Heart left ventricle (tissue), 16 donors: ENCODE measurements around the gene GALNT18. TPM values are rescaled to one million over a fixed set of nuclear protein-coding genes. Genes with fewer than 3 reads are reported as not detected.

Source experiments
- ATAC-seq, 4 donors: fragments of 200-7000 bp; cut with Tn5 transposase; one replicate each; pipeline ENCODE4 v1.9.1; 2020 to 2022; ENCODE audit warnings: moderate library complexity in 4 of 4, mild to moderate bottlenecking in 3 of 4, moderate number of reproducible peaks in 1 of 4
- DNase-seq, 5 donors: peaks; one replicate each; pipeline ENCODE4 v3.0.0-alpha.2; 2020
- H3K27ac ChIP-seq, 12 donors: fragments of 200-600 bp; sonication (generic) in 4 of 12; one replicate each; pipeline versions ENCODE4 v1.5.0 to v1.8.0; 2016 to 2022; ENCODE audit warnings: mild to moderate bottlenecking in 2 of 12
- H3K27me3 ChIP-seq, 9 donors: fragments of 200-600 bp; sonication (generic) in 2 of 9; one replicate each; pipeline versions ENCODE4 v1.5.1 to v1.8.0; 2016 to 2022; ENCODE audit warnings: mild to moderate bottlenecking in 3 of 9
- H3K36me3 ChIP-seq, 9 donors: fragments of 200-600 bp; sonication (generic) in 2 of 9; one replicate each; pipeline versions ENCODE4 v1.5.0 to v1.8.0; 2018 to 2022; ENCODE audit warnings: mild to moderate bottlenecking in 2 of 9
- H3K4me1 ChIP-seq, 12 donors: fragments of 200-600 bp; sonication (generic) in 4 of 12; one replicate each; pipeline versions ENCODE4 v1.5.0 to v1.8.0; 2016 to 2022; ENCODE audit warnings: mild to moderate bottlenecking in 3 of 12
- H3K4me3 ChIP-seq, 12 donors: fragments of 200-600 bp; sonication (generic) in 4 of 12; one replicate each; pipeline versions ENCODE4 v1.5.0 to v1.8.0; 2017 to 2022; ENCODE audit warnings: mild to moderate bottlenecking in 9 of 12, moderate library complexity in 4 of 12
- H3K9me3 ChIP-seq, 12 donors: fragments of 200-600 bp; sonication (generic) in 4 of 12; one replicate each; pipeline versions ENCODE4 v1.5.0 to v1.8.0; 2016 to 2022; ENCODE audit warnings: mild to moderate bottlenecking in 1 of 12
- CTCF ChIP-seq, 12 donors: fragments of 200-600 bp; sonication (generic) in 4 of 12; IDR thresholded peaks; one replicate each; pipeline versions ENCODE4 v1.5.0 to v1.8.0; 2018 to 2022; ENCODE audit warnings: antibody characterized with exemption in 12 of 12, mild to moderate bottlenecking in 5 of 12
- POLR2A ChIP-seq, 2 donors: fragments of 450-650 bp; IDR thresholded peaks; one replicate each; pipeline ENCODE4 v1.6.1; 2017; ENCODE audit warnings: antibody characterized with exemption in 2 of 2, mild to moderate bottlenecking in 2 of 2, moderate library complexity in 2 of 2
- WGBS, 4 donors: extraction: QIAGEN DNeasy Blood & Tissue Kit in 2 of 4; methylation state at CpG; one replicate each; pipeline versions ENCODE4 v1.1.5 to v1.1.7; 2013 to 2018; 5-methylcytosine and 5-hydroxymethylcytosine counted together
- intact Hi-C, 10 donors: fragments of 100-400 bp; cut with DNase I; formaldehyde crosslinking; loops; one replicate each; pipeline versions ENCODE4 v1.11.1 to v1.14.2; 2022
- polyA plus RNA-seq, 2 donors: library from polyadenylated mRNA; stranded (reverse); fragments of 200-250 nt; gene quantifications; one replicate each; pipeline ENCODE4 v1.2.3, GENCODE V29; 2013
- total RNA-seq, 9 donors: library from RNA; depleted of rRNA in 2 of 9; stranded (reverse); fragments of >200 nt in 2 of 9; fragmentation: NEBNext Ultra II Directional in 3 of 9; extraction: Animal tissue kit (Norgen Biotek cat#: 25700) in 3 of 9; gene quantifications; one replicate each; pipeline versions ENCODE4 v1.1.0 to v1.2.4, GENCODE V29; 2016 to 2023
- donor health status: ischemic (EF 13 %, LVEDD 7.1; RV severe dilation, severe dysfunction).
- donor health status: healthy with polysubstance abuse.
- donor health status: DM: no; HTN: yes; CAD: no.
- donor health status: DM: no; HTN: no; CAD: no.
- donor health status: ischemic (EF 25% LVEDD 6.9; RV normal size, moderate dysfunction).
- donor health status: ischemic (EF 25% LVEDD 5.7; RV mildly dilated, moderate dysfunction).
- donor health status: healthy.
- donor health status: DM: yes; HTN: yes; CAD: no.
- donor health status: ischemic (EF 35%, LVEDD 5.7; RV mildly dilated, moderate dysfunction).
- donor health status: nonischemic (EF 11% LVEDD 7.7; RV severe dilation, severe dysfunction).
- donor health status: DM: yes; HTN: yes; CAD: no.
- donor health status: PGD.
- donor health status: ischemic (EF 29% LVEDD 5.4; RV normal size, mild dysfunction).
- donor health status: nonischemic (EF 23%, LVEDD 6.1; RV moderate dilation, normal function).

The GALNT18 gene
- total and polyA plus RNA-seq, 11 donors = 9.0 to 31.8 (median 17.3) TPM

GRCh38 chr11:11622340-11622706 is 518 bp upstream of the GALNT18 start:
- Histone ChIP-seq H3K9me3 (no peaks in the 10 kb centered on the region), H3K4me3 (peak overlapping the region in 10 of 12 donors; percentile 50 to 85 (median 76)), H3K27me3 (peaks cover 0 to 26% (median 0%) of the 10 kb centered on the region in 9 donors), H3K27ac (peak overlapping the region in 10 of 12 donors; percentile 7 to 86 (median 68)), H3K4me1 (peaks cover 0 to 42% (median 12%) of the 10 kb centered on the region in 12 donors), H3K36me3 (no peaks in the 10 kb centered on the region)
- DNase-seq = peak in 1 of 5 donors; percentile 20
- 22 to 30% (median 24%) methylated on average over 11 to 12 of the region's 12 CpGs for WGBS, 4 donors
- no peak for ATAC-seq
- intact Hi-C loops = loop anchor here (5.0 to 10.0 kb wide), 14 partner anchors 55 to 598 kb away; no protein-coding TSS in a partner anchor
- TF ChIP-seq POLR2A (IDR thresholded peaks at IDR 0.05) = no peak
- no peak for TF ChIP-seq CTCF (IDR thresholded peaks at IDR 0.05)

DNA sequence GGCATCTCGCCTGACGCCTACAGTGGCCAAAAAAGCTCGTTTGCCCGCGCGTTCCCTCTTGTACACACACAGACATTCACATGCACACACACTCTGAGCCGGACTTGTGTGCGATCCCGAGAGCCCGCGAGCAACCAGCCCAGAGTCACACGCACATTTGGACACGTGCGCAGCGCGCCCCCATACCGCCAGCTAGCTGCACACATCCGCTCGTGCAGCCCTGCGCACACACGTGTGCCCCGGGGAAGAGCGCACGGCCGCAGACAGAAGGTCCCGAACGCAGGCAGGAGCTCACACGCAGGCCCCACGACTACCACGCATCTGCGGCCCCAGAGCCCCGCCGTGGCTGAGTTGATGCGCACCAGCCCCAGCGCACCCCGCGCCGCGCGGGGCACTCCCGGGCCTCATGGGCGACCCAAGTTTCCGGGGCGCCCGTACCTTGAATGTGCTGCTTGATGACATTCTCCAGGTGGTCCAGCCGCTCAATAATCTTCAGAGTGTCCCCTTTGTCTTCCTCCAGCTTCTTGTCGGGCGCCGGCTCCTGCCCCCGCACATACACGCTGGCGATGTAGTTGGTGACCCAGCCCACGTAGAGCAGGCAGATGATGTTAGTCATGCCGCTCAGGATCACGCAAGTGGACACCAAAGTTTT is 758 bp downstream of the GALNT18 start:
- Histone ChIP-seq H3K27ac (peak overlapping the region; percentile 62 to 86 (median 79)), H3K27me3 (peaks cover 0 to 26% (median 0%) of the 10 kb centered on the region in 9 donors), H3K36me3 (no peaks in the 10 kb centered on the region), H3K4me1 (peaks cover 0 to 42% (median 12%) of the 10 kb centered on the region in 12 donors), H3K4me3 (peak overlapping the region; percentile 46 to 85 (median 73)), H3K9me3 (no peaks in the 10 kb centered on the region)
- WGBS, 4 donors = 0 to 1% (median 0%) methylated on average over 23 to 55 of the region's 55 CpGs
- TF ChIP-seq POLR2A (IDR thresholded peaks at IDR 0.05) (no peak), CTCF (IDR thresholded peaks at IDR 0.05) (peak in 5 of 12 donors; percentile 19 to 51 (median 40))
- ATAC-seq = peak; percentile 21 to 37 (median 34)
- intact Hi-C loops = loop anchor here (2.0 to 10.0 kb wide), 16 partner anchors 54 to 596 kb away; no protein-coding TSS in a partner anchor
- DNase-seq = peak; percentile 45 to 64 (median 58)

DNA sequence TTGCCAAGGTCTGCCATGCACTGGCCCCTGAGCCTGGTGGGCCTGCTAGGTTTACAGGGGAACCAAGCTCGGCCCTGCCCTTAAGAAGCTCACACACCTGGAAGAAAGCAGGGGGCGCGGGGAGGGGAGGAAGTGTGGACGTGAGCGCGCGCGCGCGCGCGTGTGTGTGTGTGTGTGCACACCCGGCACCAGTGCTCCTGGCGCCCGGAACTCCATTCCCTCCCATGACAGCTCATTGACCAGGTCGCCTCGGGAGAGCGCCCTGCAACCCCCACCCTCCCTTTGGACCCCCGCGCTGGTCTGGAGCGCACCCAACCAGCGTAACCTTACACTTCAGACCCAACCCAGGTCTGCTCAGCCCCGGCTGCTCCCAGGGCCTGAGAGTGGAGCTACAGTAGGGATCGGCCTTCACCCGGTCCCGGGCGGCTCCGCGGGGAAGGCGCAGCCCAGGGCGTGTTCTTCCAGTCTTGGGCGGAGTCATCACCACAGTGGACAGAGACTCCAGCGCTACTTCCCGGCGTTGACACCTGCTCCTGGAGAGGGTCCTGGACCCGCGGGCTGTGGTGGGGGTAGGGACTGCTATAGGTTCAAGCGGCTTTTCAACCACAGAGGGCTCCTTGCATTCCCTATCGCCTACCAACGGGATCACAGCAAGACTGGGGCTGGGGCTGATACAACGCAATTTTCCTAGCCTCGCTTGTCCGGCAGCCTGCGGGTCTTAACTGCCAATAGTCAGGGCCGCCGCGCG is 1.5 kb downstream of the GALNT18 start:
- TF ChIP-seq POLR2A (IDR thresholded peaks at IDR 0.05) (peak in 1 of 2 donors; percentile 20), CTCF (IDR thresholded peaks at IDR 0.05) (no peak)
- Histone ChIP-seq H3K4me1 (peaks cover 0 to 46% (median 14%) of the 10 kb centered on the region in 12 donors), H3K4me3 (peak overlapping the region; percentile 46 to 85 (median 73)), H3K36me3 (no peaks in the 10 kb centered on the region), H3K27me3 (peaks cover 0 to 26% (median 0%) of the 10 kb centered on the region in 9 donors), H3K27ac (peak overlapping the region in 11 of 12 donors; percentile 62 to 86 (median 79)), H3K9me3 (no peaks in the 10 kb centered on the region)
- intact Hi-C loops = loop anchor here (2.0 to 10.0 kb wide), 16 partner anchors 53 to 596 kb away; no protein-coding TSS in a partner anchor
- DNase-seq (peak; percentile 51 to 77 (median 64)), ATAC-seq (peak; percentile 38 to 70 (median 65))
- WGBS, 4 donors = 2 to 9% (median 7%) methylated on average over 24 to 48 of the region's 48 CpGs
